NCI-H1092 (cell line): Measurements from ENCODE around the gene KIAA1958.

Source experiments
- DNase-seq: peaks from one replicate; lab custom pipeline; 2025; lab: John Stamatoyannopoulos, UW

The KIAA1958 gene

DNA sequence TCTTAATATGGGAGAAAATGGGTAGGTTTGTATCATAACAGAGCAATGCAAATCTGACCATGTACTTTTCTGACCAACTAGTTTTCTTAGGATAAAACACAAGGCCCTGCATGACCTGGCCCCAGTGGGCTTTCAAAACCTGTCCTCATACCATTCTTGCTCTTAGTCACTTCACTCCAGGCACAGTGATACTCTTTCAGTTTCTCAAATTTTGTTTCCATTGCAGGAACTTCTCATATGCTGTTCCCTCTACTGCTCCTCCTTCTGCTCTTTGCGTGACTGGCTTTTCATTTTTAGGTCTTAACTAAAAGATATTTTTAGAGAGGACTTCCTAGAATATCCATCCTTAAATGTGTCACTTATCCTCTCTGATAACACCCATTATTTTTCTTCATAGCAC lies 118.9 kb downstream of the KIAA1958 start:
- DNase-seq = no peak

DNA sequence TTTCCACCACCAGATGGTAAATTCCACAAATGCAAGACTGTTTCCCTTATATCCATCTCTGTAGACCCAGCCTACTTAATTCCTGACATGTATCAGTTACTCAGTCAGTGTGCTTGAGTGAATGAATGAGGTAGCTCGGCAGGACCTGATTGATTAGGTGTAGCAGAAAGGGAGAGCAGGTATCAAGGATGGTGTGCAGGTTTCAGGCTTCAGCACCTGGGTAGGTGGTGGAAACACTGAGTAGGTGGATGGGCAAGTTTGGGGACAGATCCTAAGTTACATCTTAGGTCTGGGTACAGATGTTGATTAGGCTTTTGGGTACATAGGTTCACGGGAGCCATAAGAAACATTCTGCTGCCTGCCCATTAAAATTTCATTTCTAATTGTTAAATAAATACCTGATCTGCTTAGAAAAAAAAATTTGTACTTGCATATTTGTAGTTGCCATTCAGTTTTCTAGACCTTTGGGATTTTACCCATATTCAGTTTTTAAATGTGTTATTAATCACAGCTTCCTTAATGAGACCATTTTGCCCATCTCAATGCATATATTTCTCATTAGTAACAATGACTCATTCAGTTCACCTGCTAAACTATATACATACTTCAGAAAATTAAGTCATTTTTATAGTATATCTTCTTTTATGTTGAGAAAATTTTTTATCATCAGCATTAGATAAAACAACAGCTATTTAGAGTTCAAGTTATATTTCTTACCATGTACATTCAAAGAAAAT lies 119.5 kb downstream of the KIAA1958 start:
- DNase-seq = no peak

DNA sequence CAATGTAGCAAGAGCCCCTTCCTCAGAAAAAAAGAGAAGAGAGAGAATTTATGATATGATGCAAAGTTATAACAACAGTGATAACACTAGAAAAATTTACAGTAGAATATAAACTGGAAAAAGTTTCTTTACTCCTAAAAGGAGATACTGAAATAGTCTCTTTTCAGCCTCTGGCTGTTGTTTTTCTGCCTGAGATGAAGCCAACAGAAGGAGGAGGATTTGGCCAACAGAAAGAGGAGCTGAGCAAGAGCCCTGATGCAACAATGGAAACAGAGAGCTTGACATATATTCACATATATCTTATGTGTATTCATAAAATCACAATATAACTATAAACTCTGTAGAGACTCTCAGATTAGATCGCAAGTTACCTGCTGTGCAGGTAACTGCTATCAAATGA lies 122.2 kb downstream of the KIAA1958 start:
- no peak for DNase-seq

DNA sequence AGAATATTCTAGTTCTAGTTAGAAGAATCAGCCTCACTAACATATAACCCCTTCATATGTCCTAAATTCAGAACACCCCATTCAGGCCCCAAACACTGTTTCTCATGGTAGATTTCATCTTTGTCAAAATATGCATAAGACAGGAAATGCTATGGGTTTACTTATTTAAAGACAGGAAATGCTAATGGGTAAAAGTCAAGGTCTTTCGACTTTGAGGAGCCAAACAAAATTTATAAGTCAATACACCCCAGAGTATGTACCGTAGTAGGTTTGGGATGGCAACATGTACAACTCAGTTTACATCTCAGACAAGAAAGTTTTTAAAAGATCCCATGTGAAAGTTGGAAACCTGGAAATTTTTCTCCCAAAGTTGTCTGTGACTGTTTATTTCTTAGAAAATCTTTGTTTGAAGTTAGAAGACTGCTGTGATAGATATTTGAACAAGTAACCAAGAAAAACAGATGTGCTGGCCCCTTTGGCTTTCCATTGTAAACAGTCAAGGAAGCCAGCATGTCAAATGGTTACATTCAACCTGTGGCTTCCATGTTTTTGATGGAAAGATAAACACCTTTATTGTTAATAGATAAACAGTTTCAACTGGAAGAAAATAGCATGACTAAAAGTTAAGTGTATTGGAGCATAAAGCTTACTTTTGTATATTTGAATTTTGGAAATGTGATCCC lies 129.1 kb downstream of the KIAA1958 start:
- no peak for DNase-seq

DNA sequence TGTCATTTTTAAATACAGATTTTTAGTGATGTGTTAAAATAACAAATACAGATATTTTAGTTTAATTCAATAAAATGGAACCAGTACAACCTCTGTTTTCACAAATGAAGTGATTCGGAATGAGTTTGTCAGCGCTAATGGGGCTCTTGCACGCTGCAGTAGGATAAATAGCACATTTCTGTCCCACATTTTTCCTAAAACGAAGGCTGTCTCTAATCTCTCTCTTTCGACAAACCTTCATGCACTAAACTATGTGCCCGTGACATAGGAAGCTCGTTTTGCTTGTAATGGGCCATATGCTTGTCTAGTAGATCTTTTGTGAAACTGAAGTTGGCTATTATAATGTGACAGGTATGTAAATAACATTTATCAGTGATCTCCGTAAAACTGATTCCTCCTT lies 130.7 kb downstream of the KIAA1958 start:
- DNase-seq = no peak

DNA sequence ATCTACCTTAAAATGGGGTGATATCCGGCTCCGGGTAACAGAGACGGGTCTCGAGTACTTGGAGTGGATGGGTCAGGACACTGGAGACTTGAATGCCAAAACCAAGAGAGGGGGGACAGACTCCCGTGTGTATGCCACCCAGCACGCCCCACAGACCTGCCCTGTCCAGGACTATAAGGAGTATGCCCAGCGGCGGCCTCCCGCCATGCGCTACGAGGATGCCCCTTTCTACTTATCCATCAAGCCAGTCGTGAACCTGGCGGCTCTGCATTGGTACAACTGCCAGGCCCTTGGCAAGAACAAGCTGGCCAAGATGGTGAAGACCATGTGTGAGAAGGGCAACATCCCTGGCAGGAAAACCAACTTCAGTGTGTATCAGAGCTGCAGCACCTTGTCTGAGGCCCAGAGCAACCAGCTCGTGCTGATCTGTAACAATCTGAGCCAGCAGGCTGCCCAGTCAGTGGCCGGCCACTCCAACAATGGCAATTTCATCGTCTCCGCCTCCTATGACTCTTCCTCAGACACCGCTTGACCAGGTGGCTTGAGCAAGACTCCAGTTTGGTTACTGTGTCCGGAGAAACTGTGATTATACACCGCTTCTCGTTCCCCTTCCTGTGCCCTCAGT lies 131.9 kb downstream of the KIAA1958 start:
- DNase-seq = no peak

DNA sequence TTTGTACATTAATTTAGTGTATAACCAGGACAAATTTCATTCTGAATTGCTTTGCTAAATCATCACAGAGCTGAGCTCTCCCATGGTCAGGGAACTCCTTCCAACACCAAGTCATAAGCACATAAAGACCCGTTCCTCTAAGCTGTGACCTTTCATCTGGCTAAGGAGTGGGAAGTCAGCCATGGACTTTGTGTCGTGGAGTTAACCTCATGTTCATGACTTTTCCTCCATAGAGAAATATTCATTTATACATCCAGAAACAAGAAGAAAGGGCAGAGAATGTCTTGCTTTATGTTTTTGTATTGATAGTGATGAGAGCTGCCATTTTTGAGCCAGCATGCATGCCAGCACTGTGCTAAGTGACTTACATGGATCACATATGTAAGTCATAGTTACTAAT lies 133.8 kb downstream of the KIAA1958 start:
- DNase-seq = no peak

DNA sequence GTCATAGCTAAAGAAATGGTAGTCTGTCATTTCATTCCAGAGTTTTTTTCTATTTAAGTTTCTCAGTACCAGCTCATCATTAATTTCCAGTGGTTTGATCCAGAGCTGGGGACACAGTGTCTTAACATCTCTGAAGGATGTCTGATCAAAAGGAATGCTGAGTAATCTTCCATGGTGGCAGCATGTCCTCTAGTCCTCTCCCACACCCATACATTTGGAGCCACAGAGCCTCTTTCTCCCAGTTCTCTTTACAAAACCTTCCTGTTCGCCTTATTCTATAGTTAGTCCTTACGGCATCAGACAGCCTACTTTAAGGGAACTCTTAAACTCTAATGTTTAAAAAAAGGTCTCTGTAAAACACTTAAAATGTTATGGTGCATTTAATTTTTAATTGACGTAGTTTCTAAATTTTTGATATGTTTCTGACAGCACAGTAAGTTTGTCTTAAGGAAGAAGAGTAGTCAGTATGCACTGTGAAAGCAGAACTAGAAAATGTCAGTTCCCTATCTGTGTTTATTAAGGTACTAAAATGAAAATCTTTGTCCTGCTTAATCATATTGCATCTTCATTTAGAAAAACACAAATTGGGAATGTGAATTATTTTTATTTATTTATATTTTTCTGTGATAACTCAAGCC lies 134.5 kb downstream of the KIAA1958 start:
- no peak for DNase-seq

DNA sequence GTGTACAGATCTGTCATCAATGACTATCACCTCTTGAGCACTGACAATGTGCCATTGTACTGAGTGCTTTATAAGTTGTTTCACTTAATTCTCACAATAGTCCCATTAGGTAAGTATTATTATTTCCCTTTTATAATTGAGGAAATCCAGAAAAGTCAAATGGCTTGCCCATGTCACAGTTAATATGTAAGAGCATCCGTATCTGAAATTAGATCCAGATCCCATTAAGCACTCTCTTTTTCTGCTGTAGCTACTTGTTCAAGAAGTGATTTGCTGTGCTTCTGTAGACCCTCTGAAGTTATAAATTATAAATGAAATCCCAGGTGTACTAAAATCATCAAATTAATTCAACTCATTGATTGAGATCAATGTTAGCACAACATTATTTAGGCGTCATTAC lies 136.6 kb downstream of the KIAA1958 start:
- DNase-seq = no peak

DNA sequence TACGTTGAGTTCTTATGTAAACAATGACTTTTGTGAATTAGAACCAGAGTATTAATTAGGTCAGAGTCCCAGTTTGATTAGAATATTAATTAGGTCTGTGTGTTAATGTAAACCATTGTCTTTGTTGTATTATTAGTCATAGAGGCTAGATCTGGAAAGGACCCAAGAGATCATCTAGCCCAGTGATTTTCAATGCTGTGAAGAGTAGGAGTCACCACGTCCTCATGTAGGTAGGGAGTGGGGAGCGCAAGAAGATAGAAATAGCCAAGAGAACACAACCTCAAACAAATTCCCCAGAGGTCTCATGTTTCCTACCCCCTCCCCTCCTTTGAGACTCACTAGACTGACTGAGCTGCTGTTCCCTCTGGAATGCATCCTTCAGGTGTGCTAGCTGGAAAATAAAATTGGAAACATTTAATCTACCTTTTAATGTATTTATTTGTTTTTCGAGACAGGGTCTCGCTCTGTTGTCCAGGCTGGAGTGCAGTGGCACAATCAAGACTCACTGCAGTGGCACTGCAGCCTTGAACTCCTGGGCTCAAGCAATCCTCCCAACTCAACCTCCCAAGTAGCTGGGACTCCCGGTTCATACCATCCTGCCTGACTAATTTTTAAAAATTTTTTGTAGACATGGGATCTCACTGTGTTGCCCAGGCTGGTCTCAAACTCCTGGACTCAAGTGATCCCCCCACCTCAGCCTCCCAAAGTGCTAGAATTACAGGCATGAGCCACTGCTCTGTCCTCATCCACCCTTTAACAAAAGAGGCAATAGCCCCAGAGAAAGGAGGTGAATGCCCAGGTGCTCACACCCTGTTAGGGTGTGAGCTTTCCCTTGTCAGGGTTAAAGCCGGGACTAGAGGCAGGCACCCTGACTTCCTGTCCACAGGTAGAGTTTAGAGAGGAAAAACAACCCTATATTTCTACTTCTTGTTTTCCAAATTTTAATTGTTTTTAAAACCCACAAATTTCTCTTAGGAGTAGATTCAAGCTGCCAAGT lies 138.4 kb downstream of the KIAA1958 start:
- DNase-seq = no peak

DNA sequence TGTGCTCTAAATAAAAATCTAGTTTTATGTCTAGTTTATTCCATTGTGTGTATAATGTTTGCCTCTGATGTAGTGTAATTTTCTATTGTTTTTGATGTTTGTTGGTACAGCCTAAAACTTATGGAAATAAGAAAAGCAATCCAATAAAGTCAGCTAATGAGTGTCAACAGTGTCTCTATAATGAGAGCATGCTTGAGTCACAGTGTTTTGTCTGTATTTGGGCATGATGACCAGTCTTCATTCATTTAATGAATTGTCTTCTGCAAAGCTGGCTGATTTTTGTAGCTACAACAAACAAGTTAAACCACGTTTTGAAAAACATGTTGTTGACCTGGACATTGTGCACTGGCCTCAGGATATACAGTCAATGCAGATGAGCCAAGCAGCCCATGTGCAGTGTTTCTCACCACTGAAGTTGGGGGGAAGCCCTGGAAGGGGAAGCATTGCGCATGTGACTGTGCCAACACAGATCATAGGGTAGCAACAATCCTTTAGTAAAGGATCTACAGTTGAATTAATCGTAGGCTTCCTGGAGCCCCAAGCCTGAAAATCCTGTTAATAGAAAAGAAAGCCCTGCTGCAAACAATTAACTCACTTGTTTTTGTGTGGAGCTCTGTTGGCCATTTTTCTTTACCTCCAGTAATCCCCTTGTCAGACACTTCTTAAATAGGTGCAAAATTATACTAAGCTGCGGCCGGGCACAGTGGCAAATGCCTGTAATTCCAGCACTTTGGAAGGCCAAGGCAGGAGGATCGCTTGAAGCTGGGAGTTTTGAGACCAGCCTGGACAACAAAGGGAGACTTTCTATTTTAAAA lies 143.3 kb downstream of the KIAA1958 start:
- DNase-seq = no peak

DNA sequence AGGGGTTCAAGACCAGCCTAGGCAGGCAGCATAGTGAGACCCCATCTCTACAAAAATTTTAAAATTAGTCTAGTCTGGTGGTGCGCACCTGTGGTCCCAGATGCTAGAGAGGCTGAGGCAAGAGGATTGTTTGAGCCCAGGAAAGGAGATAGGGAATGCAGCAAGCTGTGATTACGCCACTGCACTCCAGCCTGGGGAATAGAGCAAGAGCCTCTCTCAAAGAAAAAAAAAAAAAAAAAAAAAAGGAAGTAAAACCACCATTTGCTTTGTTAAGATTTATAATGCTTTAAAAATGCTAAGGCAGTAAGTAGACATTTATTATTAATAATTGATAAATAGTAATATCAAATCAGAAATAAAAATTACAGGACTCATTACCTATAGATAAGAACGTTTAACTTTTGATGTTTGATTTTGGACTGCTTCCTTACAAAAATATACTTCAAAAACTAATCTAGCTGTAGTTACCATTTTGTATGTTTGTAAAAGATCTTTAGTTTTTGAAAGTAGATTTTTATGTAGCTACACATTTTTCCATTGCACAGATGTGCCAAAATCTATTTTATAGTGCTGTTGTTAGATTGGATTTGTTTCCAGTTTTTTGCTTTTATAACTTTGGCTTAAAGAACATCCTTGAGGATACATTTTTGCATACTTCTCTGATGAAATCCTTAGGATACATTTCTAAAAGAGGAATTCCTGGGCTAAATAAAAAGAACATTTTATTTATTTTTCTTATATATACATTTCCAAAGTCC lies 144.9 kb downstream of the KIAA1958 start:
- DNase-seq = no peak

DNA sequence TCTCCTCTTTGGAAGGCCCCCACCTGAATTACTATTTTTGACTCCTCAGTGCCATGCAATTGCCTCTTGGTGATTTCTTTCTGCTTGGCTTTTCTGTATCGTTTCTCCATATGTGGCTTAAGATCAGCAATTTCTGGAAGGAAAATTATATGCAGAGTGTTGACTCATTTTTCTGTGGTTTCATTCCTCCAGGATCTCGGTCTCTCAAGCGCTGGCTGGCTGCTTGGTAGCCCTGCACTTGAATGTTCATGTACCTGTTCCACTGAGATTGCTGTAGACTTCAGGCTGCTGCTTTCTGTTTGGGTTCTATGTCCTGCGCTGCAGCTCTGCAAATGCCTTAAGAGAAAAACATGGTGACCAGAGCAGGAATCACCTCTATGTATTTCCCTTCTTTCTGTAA lies 153.7 kb downstream of the KIAA1958 start:
- no peak for DNase-seq

DNA sequence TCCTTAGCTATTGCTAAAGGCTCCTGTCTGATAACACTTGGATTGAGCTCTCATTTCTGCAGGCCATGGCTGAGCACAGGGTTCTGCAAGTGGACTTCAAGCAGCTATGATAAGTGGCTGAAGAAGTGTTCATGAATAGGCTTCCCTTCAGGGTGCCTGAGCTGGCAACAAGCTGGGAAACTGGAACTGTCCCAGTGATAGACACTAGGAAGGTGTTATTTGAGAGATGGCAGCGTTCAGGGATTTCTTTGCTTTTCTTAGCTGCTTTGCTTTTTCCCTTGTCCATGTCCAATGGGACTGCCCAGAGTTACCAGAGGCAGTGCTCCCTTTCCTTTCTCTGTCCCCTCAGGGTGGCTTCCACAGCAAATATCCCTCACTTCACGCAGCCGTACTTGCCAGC lies 155.5 kb downstream of the KIAA1958 start:
- DNase-seq = no peak

DNA sequence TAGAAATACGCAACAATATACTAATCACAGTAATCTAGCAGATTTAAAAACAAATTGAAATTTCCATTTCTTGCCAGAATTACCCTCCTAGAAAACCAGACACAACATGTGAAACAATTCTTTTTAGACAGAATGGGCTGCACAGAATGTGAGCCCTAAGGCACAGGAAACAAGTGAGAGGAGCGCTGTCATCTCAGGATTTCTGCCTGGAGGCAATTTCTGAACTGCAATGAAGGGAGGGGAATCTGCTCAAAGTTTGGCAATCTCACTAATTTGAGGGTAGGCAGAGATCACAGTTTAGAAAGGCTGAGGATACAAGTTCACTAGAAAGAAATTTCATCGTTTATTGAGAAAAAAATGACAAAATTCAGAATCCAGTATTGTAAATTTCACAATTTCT lies 161.0 kb downstream of the KIAA1958 start:
- DNase-seq = no peak

DNA sequence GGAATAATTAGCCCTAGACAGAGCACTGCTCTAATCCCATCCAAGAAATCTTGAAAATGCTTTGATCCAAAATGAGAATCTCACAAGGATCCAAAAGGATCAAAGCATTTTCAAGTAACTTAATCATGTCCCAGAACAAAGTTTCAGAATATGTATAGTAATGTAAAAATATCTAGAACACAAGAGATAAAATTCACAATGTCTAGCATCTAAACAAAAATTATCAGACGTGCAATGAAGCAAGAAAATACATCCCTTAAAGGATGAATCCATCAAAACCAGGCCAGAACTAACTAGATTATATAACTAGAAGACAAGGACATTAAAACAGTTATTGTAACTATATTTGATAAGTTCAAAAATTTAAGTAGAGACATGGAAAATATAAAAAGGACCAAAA lies 162.0 kb downstream of the KIAA1958 start:
- DNase-seq = no peak

DNA sequence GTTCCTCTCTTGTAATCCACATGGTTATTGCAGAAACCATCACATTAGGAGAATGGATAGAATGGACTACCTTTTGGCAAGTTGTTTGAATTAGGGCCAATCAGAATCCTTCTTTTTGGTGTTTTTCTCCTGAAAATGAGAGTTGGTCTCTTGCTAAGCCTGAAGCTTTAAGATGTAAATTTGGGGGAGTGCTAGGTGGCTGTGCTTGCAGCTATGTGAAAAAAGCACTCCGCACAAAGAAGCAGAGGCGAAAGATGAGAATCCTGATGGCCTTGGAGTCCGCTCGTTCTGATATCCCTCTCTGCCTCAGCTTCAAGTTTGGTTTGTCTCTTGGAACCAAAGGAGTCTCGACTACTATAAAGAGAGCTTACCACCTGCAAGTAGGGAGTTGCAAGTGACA lies 167.7 kb downstream of the KIAA1958 start:
- DNase-seq = no peak

DNA sequence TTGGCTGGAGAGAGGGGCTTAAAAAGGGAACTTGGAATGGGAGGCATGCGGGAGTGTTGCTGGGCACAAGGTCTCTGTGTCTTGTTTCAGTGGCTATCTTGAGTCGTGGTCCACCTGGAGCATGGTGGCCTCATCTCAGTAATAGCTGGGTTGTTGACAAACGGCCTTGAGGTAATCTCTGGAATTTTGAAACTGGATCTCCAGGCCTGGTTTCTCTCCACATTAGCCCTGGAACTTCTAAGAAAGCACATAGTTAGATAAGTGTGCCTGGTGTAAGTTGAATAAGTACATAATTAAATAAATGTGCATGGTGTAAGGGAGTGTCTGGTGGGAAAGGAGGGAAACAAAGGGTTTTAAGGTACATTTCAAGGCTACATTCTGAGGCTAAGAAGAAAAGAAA lies 169.0 kb downstream of the KIAA1958 start:
- no peak for DNase-seq

DNA sequence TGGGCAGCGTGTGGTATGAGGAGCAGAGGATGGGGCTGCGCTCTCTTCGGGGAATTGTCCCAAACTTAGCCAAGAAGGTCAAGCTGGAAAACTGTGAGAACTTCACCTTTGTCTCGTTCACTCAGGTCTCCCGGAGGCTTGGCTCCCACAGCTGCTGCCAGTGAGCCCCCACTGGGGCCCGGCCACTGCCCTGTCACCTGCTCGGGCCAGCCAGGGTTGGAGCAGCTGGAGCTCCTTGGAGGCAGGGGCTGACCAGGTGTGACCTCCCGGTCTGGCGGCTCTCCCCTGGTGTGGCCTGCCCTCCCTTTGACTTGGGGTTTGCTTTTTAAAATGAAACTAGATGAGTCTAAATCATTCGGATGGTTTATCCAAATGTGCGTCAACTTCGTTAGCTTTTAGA lies 173.3 kb downstream of the KIAA1958 start:
- no peak for DNase-seq

DNA sequence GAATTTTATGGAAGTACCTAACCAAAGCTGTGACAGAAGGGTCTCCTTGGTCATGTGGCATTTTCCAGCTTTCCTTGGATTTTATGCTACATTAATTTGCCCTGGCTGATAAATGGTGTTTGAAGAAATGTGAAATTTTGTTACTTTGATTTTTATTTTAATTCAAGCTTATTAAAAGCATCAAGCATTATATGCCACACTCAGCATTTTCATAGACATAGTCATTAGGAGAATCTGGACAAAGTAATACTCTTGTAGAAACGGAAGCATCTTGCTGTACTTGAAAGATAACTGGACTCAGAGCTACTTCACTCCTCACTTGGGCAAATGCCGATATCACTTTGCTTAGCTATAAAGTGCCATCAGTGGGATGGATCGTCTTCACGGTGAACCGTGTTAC lies 177.1 kb downstream of the KIAA1958 start:
- no peak for DNase-seq
